ENCODE data around the gene RBM23. TPM values are rescaled to one million over a fixed set of nuclear protein-coding genes. Genes with fewer than 3 reads are reported as not detected.
A peak's percentile ranks its signal among the peaks of the same experiment; 100 is the strongest.

RBM23 gene
- total RNA-seq, 2 experiments from 2014 or later = 79.0 to 79.6 TPM

GRCh38 chr14:22850944-22851764 is 67.8 kb downstream of the RBM23 start:
- DNase-seq = peak; percentile 29
- POLR2A ChIA-PET = interaction anchor here (0.6 kb wide), 1 partner anchor 15 kb away, joined by 3 read pairs; no protein-coding TSS in a partner anchor

DNA sequence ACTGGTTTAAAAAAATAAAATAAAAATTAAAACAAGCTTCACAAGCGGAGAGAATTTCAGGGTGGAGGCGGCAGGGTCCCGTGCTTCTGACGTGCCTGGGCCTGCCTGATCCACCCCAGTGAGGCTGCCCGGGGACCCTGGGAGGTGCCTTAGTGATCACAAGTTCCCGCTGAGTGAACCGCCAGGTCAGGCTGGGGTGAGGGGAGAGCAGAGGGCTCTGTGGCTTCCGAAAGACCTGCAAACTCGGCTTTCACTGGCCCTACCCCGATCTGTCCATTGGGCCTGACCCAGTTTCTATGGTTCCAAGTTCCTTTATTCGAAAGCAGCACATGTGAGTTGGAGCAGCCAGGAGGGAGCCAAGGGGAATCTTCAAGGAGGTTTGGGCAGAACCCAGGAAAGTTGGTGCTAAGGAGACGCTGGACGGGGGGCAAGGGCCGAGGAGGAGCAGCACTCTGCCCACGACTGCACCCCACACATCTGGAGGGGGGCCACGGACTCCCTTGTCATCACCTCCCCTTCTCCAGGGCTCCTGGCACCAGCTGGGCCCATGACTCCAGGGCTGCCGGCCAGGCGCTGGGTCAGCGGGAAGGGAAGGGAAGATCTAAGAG is 69.6 kb downstream of the RBM23 start:
- Mint-ChIP-seq H3K27me3 (peaks cover 12% of the 10 kb centered on the region), H3K36me3 (ENCODE audit: low read depth) (no peaks in the 10 kb centered on the region), H3K27ac (no peak overlapping the region), H3K4me1 (peaks cover 22% of the 10 kb centered on the region), H3K9me3 (no peaks in the 10 kb centered on the region), H3K4me3 (no peak overlapping the region)
- no peak for DNase-seq
- ChIA-PET POLR2A (no interaction called here), CTCF (interaction anchor here (1.4 to 8.5 kb wide), 4 partner anchors 10 to 282 kb away, joined by 3 to 91 read pairs (median 73); partner anchors contain the start of genes MMP14 and MRPL52)

More at GRCh38 chr14:22850944-22851764, 67.8 kb downstream of the RBM23 start:
- H3K27ac Mint-ChIP-seq = no peak overlapping the region
- H3K4me1 Mint-ChIP-seq = peaks cover 30% of the 10 kb centered on the region
- H3K4me3 Mint-ChIP-seq = no peak overlapping the region
- H3K27me3 Mint-ChIP-seq = peaks cover 18% of the 10 kb centered on the region
- no peaks in the 10 kb centered on the region for H3K9me3 Mint-ChIP-seq
- CTCF ChIA-PET = interaction anchor here (0.9 to 8.5 kb wide), 7 partner anchors 12 to 299 kb away, joined by 3 to 91 read pairs (median 38); partner anchors contain the start of genes MMP14 and MRPL52
- no peaks in the 10 kb centered on the region for H3K36me3 Mint-ChIP-seq (ENCODE audit: low read depth)

DNA sequence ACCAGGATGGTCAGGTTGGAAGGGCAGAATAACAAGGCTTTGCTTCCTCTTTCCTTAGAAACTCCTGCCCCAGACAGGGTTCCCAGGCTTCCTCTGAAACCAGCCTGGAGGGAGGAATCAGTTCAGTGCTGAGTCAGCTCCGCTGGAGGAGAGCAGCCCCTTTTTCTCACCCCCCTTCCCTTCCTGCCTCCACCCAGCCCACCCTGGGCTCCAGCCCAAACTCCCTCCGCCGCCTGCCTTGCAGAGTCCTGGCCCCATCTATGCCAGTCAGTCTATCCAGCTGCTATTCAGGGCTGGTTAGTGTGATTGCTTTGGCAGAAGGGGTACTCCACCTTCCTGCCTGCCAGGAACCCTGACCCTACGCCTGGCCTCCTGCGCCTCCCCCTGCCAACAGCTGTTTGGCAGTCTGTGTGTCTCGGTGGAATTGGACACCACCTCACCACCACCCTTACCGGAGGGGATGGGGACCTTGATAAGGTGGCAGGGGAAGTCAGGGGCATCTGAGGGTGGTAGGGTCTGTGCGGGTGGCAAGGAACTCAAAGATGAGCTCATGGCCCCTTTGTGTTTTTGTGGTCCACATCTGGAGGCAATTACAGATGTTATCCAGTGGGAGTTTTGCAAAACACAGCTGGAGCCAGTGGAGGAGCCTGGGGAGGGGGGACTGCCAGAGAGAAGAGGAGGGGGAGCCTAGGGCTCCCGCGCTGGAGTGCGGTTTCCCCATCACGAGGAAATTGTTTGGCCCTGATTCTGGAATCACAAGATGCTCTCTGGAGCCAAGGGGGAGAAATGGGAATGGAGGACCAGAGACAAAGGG is 70.4 kb downstream of the RBM23 start:
- peaks cover 19% of the 10 kb centered on the region for H3K4me1 Mint-ChIP-seq
- H3K36me3 Mint-ChIP-seq (ENCODE audit: low read depth) = no peaks in the 10 kb centered on the region
- peaks cover 12% of the 10 kb centered on the region for H3K27me3 Mint-ChIP-seq
- H3K4me3 Mint-ChIP-seq = no peak overlapping the region
- H3K27ac Mint-ChIP-seq = peak overlapping the region; percentile 19
- no peak for DNase-seq
- POLR2A ChIA-PET = no interaction called here
- no peaks in the 10 kb centered on the region for H3K9me3 Mint-ChIP-seq
- CTCF ChIA-PET = interaction anchor here (1.2 to 8.5 kb wide), 3 partner anchors 24 to 281 kb away, joined by 3 to 90 read pairs (median 3); partner anchors contain the start of gene DAD1

DNA sequence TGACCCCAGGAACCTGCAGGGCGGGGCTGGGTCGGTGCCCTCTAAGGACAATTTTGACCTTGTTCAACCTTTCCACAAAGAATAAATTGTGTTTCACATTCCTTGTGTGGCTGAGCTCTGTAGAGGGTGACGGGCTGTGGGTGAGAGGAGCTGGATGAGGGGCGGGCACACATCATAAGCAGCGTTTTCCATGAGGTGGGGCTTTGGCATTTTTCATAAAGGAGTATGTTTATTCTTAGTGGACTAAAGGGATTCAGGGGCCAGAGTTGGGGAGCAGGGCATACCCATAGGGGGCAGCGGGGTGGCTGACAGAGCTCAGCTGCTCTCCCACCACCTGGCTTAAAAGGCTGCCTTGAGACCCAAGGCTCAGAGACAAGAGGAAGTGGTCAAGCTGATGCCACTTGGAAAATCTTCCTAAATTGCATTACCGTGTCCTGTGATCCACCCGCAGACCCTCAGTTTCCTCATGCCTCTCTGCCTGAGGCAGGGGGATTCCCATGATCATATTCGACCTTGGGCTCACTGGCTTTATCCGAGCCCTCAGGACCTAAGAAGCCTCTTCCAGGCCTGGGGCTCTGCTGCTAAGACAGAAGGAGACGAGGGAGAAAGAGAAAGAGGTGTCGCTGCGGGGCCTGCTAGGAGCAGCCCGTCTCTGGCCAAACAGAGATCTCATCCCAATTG is 71.1 kb downstream of the RBM23 start:
- Mint-ChIP-seq H3K27ac (no peak overlapping the region), H3K36me3 (ENCODE audit: low read depth) (no peaks in the 10 kb centered on the region), H3K4me3 (no peak overlapping the region), H3K27me3 (peaks cover 12% of the 10 kb centered on the region), H3K4me1 (peaks cover 12% of the 10 kb centered on the region), H3K9me3 (no peaks in the 10 kb centered on the region)
- POLR2A ChIA-PET = no interaction called here
- CTCF ChIA-PET = interaction anchor here (1.2 to 8.5 kb wide), 2 partner anchors 259 to 280 kb away, joined by 3 to 90 read pairs; partner anchors contain the start of gene DAD1
- no peak for DNase-seq

- POLR2A ChIA-PET = no interaction called here
- H3K9me3 Mint-ChIP-seq = no peaks in the 10 kb centered on the region
- CTCF ChIA-PET = interaction anchor here (1.2 to 1.3 kb wide), 2 partner anchors 24 to 258 kb away, joined by 3 to 6 read pairs; partner anchors contain the start of gene DAD1
- peaks cover 12% of the 10 kb centered on the region for H3K27me3 Mint-ChIP-seq
- DNase-seq = no peak
- no peak overlapping the region for H3K4me3 Mint-ChIP-seq
- H3K36me3 Mint-ChIP-seq (ENCODE audit: low read depth) = no peaks in the 10 kb centered on the region
- peaks cover 9% of the 10 kb centered on the region for H3K4me1 Mint-ChIP-seq
- H3K27ac Mint-ChIP-seq = no peak overlapping the region
Observed at GRCh38 chr14:22846811-22847307, 72.1 kb downstream of the RBM23 start.

DNA sequence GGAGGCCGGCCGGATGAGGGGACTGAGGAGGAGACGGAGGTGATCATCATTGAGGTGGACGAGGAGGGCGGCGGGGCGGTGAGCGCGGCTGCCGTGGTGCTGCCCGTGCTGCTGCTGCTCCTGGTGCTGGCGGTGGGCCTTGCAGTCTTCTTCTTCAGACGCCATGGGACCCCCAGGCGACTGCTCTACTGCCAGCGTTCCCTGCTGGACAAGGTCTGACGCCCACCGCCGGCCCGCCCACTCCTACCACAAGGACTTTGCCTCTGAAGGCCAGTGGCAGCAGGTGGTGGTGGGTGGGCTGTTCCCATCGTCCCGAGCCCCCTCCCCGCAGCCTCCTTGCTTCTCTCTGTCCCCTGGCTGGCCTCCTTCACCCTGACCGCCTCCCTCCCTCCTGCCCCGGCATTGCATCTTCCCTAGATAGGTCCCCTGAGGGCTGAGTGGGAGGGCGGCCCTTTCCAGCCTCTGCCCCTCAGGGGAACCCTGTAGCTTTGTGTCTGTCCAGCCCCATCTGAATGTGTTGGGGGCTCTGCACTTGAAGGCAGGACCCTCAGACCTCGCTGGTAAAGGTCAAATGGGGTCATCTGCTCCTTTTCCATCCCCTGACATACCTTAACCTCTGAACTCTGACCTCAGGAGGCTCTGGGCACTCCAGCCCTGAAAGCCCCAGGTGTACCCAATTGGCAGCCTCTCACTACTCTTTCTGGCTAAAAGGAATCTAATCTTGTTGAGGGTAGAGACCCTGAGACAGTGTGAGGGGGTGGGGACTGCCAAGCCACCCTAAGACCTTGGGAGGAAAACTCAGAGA is 72.9 kb downstream of the RBM23 start:
- ChIA-PET CTCF (interaction anchor here (1.2 to 1.7 kb wide), 3 partner anchors 21 to 276 kb away, joined by 3 to 7 read pairs (median 6); no protein-coding TSS in a partner anchor), POLR2A (no interaction called here)
- peaks cover under 1% of the 10 kb centered on the region for H3K4me1 Mint-ChIP-seq
- H3K27me3 Mint-ChIP-seq = peaks cover 14% of the 10 kb centered on the region
- no peak overlapping the region for H3K27ac Mint-ChIP-seq
- H3K4me3 Mint-ChIP-seq = no peak overlapping the region
- no peaks in the 10 kb centered on the region for H3K36me3 Mint-ChIP-seq (ENCODE audit: low read depth)
- DNase-seq = no peak
- H3K9me3 Mint-ChIP-seq = no peaks in the 10 kb centered on the region

GRCh38 chr14:22845103-22845394 is 73.9 kb downstream of the RBM23 start:
- ChIA-PET CTCF (interaction anchor here (0.6 to 1.7 kb wide), 6 partner anchors 8 to 275 kb away, joined by 3 to 7 read pairs (median 3); no protein-coding TSS in a partner anchor), POLR2A (no interaction called here)
- Mint-ChIP-seq H3K4me1 (no peaks in the 10 kb centered on the region), H3K27me3 (peaks cover 14% of the 10 kb centered on the region), H3K36me3 (ENCODE audit: low read depth) (no peaks in the 10 kb centered on the region), H3K9me3 (no peaks in the 10 kb centered on the region), H3K4me3 (no peak overlapping the region), H3K27ac (no peak overlapping the region)
- no peak for DNase-seq

- H3K27me3 Mint-ChIP-seq = peaks cover 13% of the 10 kb centered on the region
- no peaks in the 10 kb centered on the region for H3K36me3 Mint-ChIP-seq (ENCODE audit: low read depth)
- no peak for DNase-seq
- H3K4me3 Mint-ChIP-seq = no peak overlapping the region
- H3K27ac Mint-ChIP-seq = no peak overlapping the region
- H3K4me1 Mint-ChIP-seq = no peaks in the 10 kb centered on the region
- CTCF ChIA-PET = interaction anchor here (0.6 to 1.7 kb wide), 7 partner anchors 8 to 274 kb away, joined by 3 to 7 read pairs (median 3); no protein-coding TSS in a partner anchor
- no peaks in the 10 kb centered on the region for H3K9me3 Mint-ChIP-seq
- POLR2A ChIA-PET = no interaction called here
Observed at GRCh38 chr14:22844221-22845102, 74.5 kb downstream of the RBM23 start.

Measured in activated CD4-positive, alpha-beta T cell treated with anti-CD3 and anti-CD28 coated beads, Interleukin-2, amount 10 ng/mL, durations not matched to agents 7 days and 5 days (primary cell).